NCI-H2081 treated with DMSO at 0.1 percent for 48 hours (cell line): ENCODE measurements around the gene CCR9.

Experiments used
- DNase-seq: peaks from one replicate; lab custom pipeline; 2025; lab: John Stamatoyannopoulos, UW

Gene CCR9

GRCh38 chr3:45908761-45909160 lies 22.4 kb downstream of the CCR9 start:
- no peak for DNase-seq

GRCh38 chr3:45909542-45909941 lies 23.2 kb downstream of the CCR9 start:
- no peak for DNase-seq

- DNase-seq = no peak
Observed at GRCh38 chr3:45910892-45911291, 24.5 kb downstream of the CCR9 start.

GRCh38 chr3:45911511-45912226 lies 25.3 kb downstream of the CCR9 start:
- no peak for DNase-seq

- DNase-seq = no peak
Observed at GRCh38 chr3:45912435-45912834, 26.1 kb downstream of the CCR9 start.

- no peak for DNase-seq
Observed at GRCh38 chr3:45914362-45915058, 28.2 kb downstream of the CCR9 start.

GRCh38 chr3:45915059-45915439 lies 28.7 kb downstream of the CCR9 start:
- no peak for DNase-seq

- DNase-seq = no peak
Observed at GRCh38 chr3:45915518-45916231, 29.3 kb downstream of the CCR9 start.

GRCh38 chr3:45917146-45917898 lies 31.0 kb downstream of the CCR9 start:
- peak; percentile 12 for DNase-seq

- DNase-seq = no peak
Observed at GRCh38 chr3:45921158-45922038, 35.1 kb downstream of the CCR9 start.

- no peak for DNase-seq
Observed at GRCh38 chr3:45922039-45922326, 35.6 kb downstream of the CCR9 start.

- DNase-seq = no peak
Observed at GRCh38 chr3:45922950-45923590, 36.7 kb downstream of the CCR9 start.

GRCh38 chr3:45923755-45924154 lies 37.4 kb downstream of the CCR9 start:
- DNase-seq = no peak

GRCh38 chr3:45927881-45928280 lies 41.5 kb downstream of the CCR9 start:
- DNase-seq = no peak

GRCh38 chr3:45929042-45929679 lies 42.8 kb downstream of the CCR9 start:
- DNase-seq = no peak

- no peak for DNase-seq
Observed at GRCh38 chr3:45931496-45931895, 45.2 kb downstream of the CCR9 start.

- no peak for DNase-seq
Observed at GRCh38 chr3:45932112-45932511, 45.8 kb downstream of the CCR9 start.

- no peak for DNase-seq
Observed at GRCh38 chr3:45933591-45933990, 47.2 kb downstream of the CCR9 start.

- DNase-seq = no peak
Observed at GRCh38 chr3:45936261-45936660, 49.9 kb downstream of the CCR9 start.

GRCh38 chr3:45937206-45938042 lies 51.1 kb downstream of the CCR9 start:
- DNase-seq = no peak
